A673 (cell line): Measurements from ENCODE around the gene KCNB1. TPM values are rescaled to one million over a fixed set of nuclear protein-coding genes. Genes with fewer than 3 reads are reported as not detected.
"Not testable (repeated sequence)": the region's sequence is repeated elsewhere in the genome, so short reads cannot be mapped to it uniquely, and the experiment has no call there.

ENCODE experiments used
- BruUV-seq: library from RNA; stranded (reverse); fragments of 400-500 nt; replicated peaks from 2 replicates; lab custom pipeline; 2021; lab: Mats Ljungman, UMichigan
- CTCF ChIA-PET: fragments of 300-600 bp; sonication (Branson Sonifier 250); formaldehyde crosslinking; loops from one replicate; lab custom pipeline; 2022; ENCODE audit warnings: antibody characterized with exemption; lab: Charles Lee
- POLR2A ChIA-PET: fragments of 300-600 bp; sonication (Branson Sonifier 250); formaldehyde crosslinking; loops from one replicate; lab custom pipeline; 2022; ENCODE audit warnings: antibody characterized with exemption; ENCODE audit not compliant: low non-redundant PET; lab: Charles Lee
- DNase-seq: peaks from one replicate; pipeline ENCODE4 v3.0.0-alpha.2; 2015; ENCODE audit warnings: low spot score
- H3K27ac ChIP-seq: fragments of 200-600 bp; sonication (generic); 2 replicates; pipeline ENCODE4 v1.5.1; 2016; ENCODE audit warnings: mixed run types, low read depth, mild to moderate bottlenecking, mixed read lengths, antibody characterized with exemption, low read length; ENCODE audit not compliant: poor library complexity, severe bottlenecking
- H3K27me3 ChIP-seq: fragments of 200-600 bp; sonication (generic); replicated peaks from 2 replicates; pipeline ENCODE4 v1.6.1; 2017; ENCODE audit warnings: mixed run types, low read depth, mild to moderate bottlenecking, mixed read lengths, antibody characterized with exemption, low read length; ENCODE audit not compliant: insufficient read depth, poor library complexity
- H3K36me3 ChIP-seq: fragments of 200-600 bp; sonication (generic); 2 replicates; pipeline ENCODE4 v1.6.1; 2016; ENCODE audit warnings: mixed run types, mild to moderate bottlenecking, mixed read lengths, antibody characterized with exemption, low read length; ENCODE audit not compliant: insufficient read depth, poor library complexity, severe bottlenecking
- H3K4me1 ChIP-seq: fragments of 200-600 bp; sonication (generic); 2 replicates; pipeline ENCODE4 v1.6.1; 2017; ENCODE audit warnings: mixed run types, mild to moderate bottlenecking, mixed read lengths, antibody characterized with exemption, low read length; ENCODE audit not compliant: insufficient read depth, poor library complexity, severe bottlenecking
- H3K4me3 ChIP-seq: fragments of 200-600 bp; sonication (generic); 2 replicates; pipeline ENCODE4 v1.5.1; 2016; ENCODE audit warnings: low read depth, mixed run types, mild to moderate bottlenecking, mixed read lengths, low read length; ENCODE audit not compliant: poor library complexity, severe bottlenecking
- H3K9me3 ChIP-seq: fragments of 200-600 bp; sonication (generic); 2 replicates; pipeline ENCODE4 v1.6.1; 2016; ENCODE audit warnings: mixed run types, low read depth, mild to moderate bottlenecking, mixed read lengths, antibody characterized with exemption, low read length; ENCODE audit not compliant: poor library complexity, severe bottlenecking
- EZH2 ChIP-seq: fragments of 200-600 bp; sonication (generic); IDR thresholded peaks from 2 replicates; pipeline ENCODE4 v1.6.1; 2017; ENCODE audit warnings: borderline replicate concordance, low read depth, mild to moderate bottlenecking, mixed read lengths, antibody characterized with exemption, low read length; ENCODE audit not compliant: poor library complexity, severe bottlenecking
- intact Hi-C: fragments of 100-400 bp; cut with micrococcal nuclease; formaldehyde crosslinking; loops from one replicate; pipeline ENCODE4 v1.10.0; 2022; ENCODE audit not compliant: unreplicated experiment
- total RNA-seq: library from RNA; stranded (reverse); gene quantifications from 2 replicates; pipeline ENCODE4 v1.2.3, GENCODE V29; 2021
- TF ChIP-seq, protein P1 (sequence below): fragments of 300-800, 200-600 bp; sonication (generic); conservative IDR thresholded peaks from 2 replicates; pipeline ENCODE4 v1.5.1; 2017; ENCODE audit warnings: low read depth, mild to moderate bottlenecking, antibody characterized with exemption, low read length, moderate library complexity, mixed read lengths

The KCNB1 gene
- total RNA-seq, 1 experiment from 2014 or later = not detected

DNA sequence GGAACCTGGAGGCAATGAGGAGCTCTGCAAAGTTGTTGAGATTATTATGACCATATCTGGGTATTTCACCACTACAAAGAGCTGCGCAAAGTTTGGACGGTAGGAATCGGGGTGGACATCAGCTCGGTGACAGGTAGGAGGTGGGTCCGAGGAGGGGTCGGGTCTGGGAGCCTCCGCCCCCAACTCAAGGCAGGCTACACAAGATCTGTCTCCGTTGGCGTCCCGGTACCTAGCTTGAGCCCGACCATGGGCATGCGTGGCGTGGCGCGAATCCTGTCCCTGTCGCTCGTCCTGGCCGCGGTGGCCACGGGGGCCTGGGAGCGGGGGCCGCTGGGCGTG is 164.4 kb downstream of the KCNB1 start:
- TF ChIP-seq, protein P1, sequence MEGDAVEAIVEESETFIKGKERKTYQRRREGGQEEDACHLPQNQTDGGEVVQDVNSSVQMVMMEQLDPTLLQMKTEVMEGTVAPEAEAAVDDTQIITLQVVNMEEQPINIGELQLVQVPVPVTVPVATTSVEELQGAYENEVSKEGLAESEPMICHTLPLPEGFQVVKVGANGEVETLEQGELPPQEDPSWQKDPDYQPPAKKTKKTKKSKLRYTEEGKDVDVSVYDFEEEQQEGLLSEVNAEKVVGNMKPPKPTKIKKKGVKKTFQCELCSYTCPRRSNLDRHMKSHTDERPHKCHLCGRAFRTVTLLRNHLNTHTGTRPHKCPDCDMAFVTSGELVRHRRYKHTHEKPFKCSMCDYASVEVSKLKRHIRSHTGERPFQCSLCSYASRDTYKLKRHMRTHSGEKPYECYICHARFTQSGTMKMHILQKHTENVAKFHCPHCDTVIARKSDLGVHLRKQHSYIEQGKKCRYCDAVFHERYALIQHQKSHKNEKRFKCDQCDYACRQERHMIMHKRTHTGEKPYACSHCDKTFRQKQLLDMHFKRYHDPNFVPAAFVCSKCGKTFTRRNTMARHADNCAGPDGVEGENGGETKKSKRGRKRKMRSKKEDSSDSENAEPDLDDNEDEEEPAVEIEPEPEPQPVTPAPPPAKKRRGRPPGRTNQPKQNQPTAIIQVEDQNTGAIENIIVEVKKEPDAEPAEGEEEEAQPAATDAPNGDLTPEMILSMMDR = no peak
- TF ChIP-seq EZH2 = no peak
- peaks cover 13% of the 10 kb centered on the region for H3K4me1 ChIP-seq
- no peak overlapping the region for H3K4me3 ChIP-seq
- BruUV-seq = no TSS peak
- intact Hi-C loops = no loop called here
- H3K27ac ChIP-seq = no peak overlapping the region
- H3K36me3 ChIP-seq = no peaks in the 10 kb centered on the region
- ChIA-PET POLR2A (no interaction called here), CTCF (no interaction called here)
- peaks cover 73% of the 10 kb centered on the region for H3K27me3 ChIP-seq
- no peak for DNase-seq
- no peaks in the 10 kb centered on the region for H3K9me3 ChIP-seq

DNA sequence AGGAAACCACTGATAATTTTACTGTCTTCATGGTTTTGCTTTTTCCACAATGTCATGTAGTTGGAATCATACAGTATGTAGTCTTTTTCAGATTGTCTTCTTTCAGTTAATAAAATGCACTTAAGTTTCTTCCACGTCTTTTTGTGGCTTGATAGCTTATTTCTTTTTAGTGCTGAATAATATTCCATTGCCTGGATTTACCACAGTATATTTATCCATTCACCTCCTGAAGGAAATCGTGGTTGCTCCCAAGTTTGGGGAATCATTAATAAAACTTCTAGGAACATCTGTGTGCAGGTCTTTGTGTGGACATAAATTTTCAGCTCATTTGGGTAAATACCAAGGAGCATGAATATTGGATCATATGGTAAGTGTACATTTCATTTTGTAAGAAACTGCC is 165.8 kb downstream of the KCNB1 start:
- no peaks in the 10 kb centered on the region for H3K36me3 ChIP-seq
- H3K4me1 ChIP-seq = peaks cover 13% of the 10 kb centered on the region
- BruUV-seq = no TSS peak
- no peaks in the 10 kb centered on the region for H3K9me3 ChIP-seq
- H3K27ac ChIP-seq = no peak overlapping the region
- intact Hi-C loops = no loop called here
- ChIA-PET POLR2A (interaction anchor here (0.6 kb wide), 1 partner anchor 30 kb away, joined by 3 read pairs; no protein-coding TSS in a partner anchor), CTCF (no interaction called here)
- TF ChIP-seq, protein P1 = no peak
- TF ChIP-seq EZH2 = no peak
- peaks cover 73% of the 10 kb centered on the region for H3K27me3 ChIP-seq
- no peak for DNase-seq
- no peak overlapping the region for H3K4me3 ChIP-seq

DNA sequence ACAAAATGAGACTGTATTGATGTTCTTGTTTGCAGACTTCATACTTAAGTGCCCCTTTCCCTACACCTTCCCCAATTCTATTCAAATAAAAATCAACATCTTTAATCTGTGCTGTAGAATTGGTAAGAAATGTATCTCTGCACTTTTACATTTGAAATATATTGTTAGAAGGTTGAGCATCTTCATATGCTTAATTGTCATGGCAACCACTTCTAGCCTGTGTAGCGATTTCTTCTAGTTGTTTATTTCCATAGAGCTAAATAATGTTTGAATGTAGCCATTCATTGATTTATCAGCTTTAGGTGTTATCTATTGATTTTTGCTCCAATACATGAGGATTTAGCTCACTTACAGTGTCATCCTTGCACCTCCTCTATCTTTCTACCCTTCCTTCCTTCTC is 166.9 kb downstream of the KCNB1 start:
- Histone ChIP-seq H3K36me3 (no peaks in the 10 kb centered on the region), H3K27ac (no peak overlapping the region), H3K4me3 (no peak overlapping the region), H3K9me3 (no peaks in the 10 kb centered on the region), H3K27me3 (peaks cover 64% of the 10 kb centered on the region), H3K4me1 (peaks cover 13% of the 10 kb centered on the region)
- CTCF ChIA-PET = no interaction called here
- no peak for DNase-seq
- no peak for TF ChIP-seq EZH2
- TF ChIP-seq, protein P1 = no peak
- POLR2A ChIA-PET = no interaction called here
- intact Hi-C loops = no loop called here
- no TSS peak for BruUV-seq

DNA sequence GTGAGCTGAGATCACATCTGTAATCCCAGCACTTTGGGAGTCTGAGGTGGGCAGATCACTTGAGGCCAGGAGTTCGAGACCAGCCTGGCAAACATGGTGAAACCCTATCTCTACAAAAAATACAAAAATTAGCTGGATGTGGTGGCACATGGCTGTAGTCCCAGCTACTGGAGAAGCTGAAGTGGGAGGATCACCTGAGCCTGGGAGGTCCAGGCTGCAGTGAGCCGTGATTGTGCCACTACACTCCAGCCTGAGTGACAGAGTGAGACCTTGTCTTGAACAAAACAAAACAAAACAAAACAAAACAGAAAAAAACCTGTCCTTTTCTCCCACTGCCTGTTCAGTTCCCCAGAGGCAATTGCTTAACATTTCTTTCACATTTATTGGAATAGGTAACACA is 168.4 kb downstream of the KCNB1 start:
- H3K27ac ChIP-seq, intact Hi-C loops, H3K9me3 ChIP-seq, CTCF ChIA-PET, H3K36me3 ChIP-seq, POLR2A ChIA-PET, DNase-seq, BruUV-seq, H3K4me3 ChIP-seq: not testable (repeated sequence)
- Histone ChIP-seq H3K27me3 (peaks cover 49% of the 10 kb centered on the region), H3K4me1 (peaks cover 11% of the 10 kb centered on the region)
